ENCODE measurements around the gene FAM89A. TPM values are rescaled to one million over a fixed set of nuclear protein-coding genes. Genes with fewer than 3 reads are reported as not detected.

FAM89A gene
- total RNA-seq, 1 donor from 2014 or later = 14.1 TPM

- Histone ChIP-seq H3K9me3 (ENCODE audit: control insufficient read depth in 3 of 3, low read length in 3 of 3) (no peaks in the 10 kb centered on the region), H3K4me1 (ENCODE audit: control insufficient read depth in 3 of 3, insufficient read depth in 3 of 3, low read length in 3 of 3) (peaks cover 4 to 18% (median 15%) of the 10 kb centered on the region in 3 donors), H3K36me3 (ENCODE audit: control insufficient read depth in 3 of 3, insufficient read depth in 3 of 3, low read length in 3 of 3) (peaks cover 2 to 8% (median 5%) of the 10 kb centered on the region in 3 donors), H3K4me3 (ENCODE audit: low read length in 3 of 3) (no peak overlapping the region), H3K27me3 (ENCODE audit: control insufficient read depth in 3 of 3, insufficient read depth in 3 of 3, low read length in 3 of 3) (no peaks in the 10 kb centered on the region), H3K9ac (ENCODE audit: low read depth in 1 of 3, low read length in 3 of 3) (no peak overlapping the region), H3K27ac (ENCODE audit: low read depth, low read length) (no peak overlapping the region)
Measured at GRCh38 chr1:230976360-230976759, 63.7 kb downstream of the FAM89A start.

GRCh38 chr1:230975636-230976035, 64.4 kb downstream of the FAM89A start:
- Histone ChIP-seq H3K4me1 (ENCODE audit: control insufficient read depth in 3 of 3, insufficient read depth in 3 of 3, low read length in 3 of 3) (peaks cover 4 to 18% (median 15%) of the 10 kb centered on the region in 3 donors), H3K9ac (ENCODE audit: low read depth in 1 of 3, low read length in 3 of 3) (no peak overlapping the region), H3K9me3 (ENCODE audit: control insufficient read depth in 3 of 3, low read length in 3 of 3) (no peaks in the 10 kb centered on the region), H3K27me3 (ENCODE audit: control insufficient read depth in 3 of 3, insufficient read depth in 3 of 3, low read length in 3 of 3) (no peaks in the 10 kb centered on the region), H3K27ac (ENCODE audit: low read depth, low read length) (no peak overlapping the region), H3K4me3 (ENCODE audit: low read length in 3 of 3) (no peak overlapping the region), H3K36me3 (ENCODE audit: control insufficient read depth in 3 of 3, insufficient read depth in 3 of 3, low read length in 3 of 3) (peaks cover 2 to 7% (median 5%) of the 10 kb centered on the region in 3 donors)

- no peak overlapping the region for H3K9ac ChIP-seq (ENCODE audit: low read depth in 1 of 3, low read length in 3 of 3)
- H3K4me1 ChIP-seq (ENCODE audit: control insufficient read depth in 3 of 3, insufficient read depth in 3 of 3, low read length in 3 of 3) = peaks cover 4 to 10% (median 9%) of the 10 kb centered on the region in 3 donors
- H3K27me3 ChIP-seq (ENCODE audit: control insufficient read depth in 3 of 3, insufficient read depth in 3 of 3, low read length in 3 of 3) = no peaks in the 10 kb centered on the region
- no peak overlapping the region for H3K4me3 ChIP-seq (ENCODE audit: low read length in 3 of 3)
- H3K9me3 ChIP-seq (ENCODE audit: control insufficient read depth in 3 of 3, low read length in 3 of 3) = no peaks in the 10 kb centered on the region
- peaks cover 2 to 8% (median 5%) of the 10 kb centered on the region in 3 donors for H3K36me3 ChIP-seq (ENCODE audit: control insufficient read depth in 3 of 3, insufficient read depth in 3 of 3, low read length in 3 of 3)
- H3K27ac ChIP-seq (ENCODE audit: low read depth, low read length) = no peak overlapping the region
Measured at GRCh38 chr1:230972855-230973271, 67.2 kb downstream of the FAM89A start.

- Histone ChIP-seq H3K9me3 (ENCODE audit: control insufficient read depth in 3 of 3, low read length in 3 of 3) (no peaks in the 10 kb centered on the region), H3K27me3 (ENCODE audit: control insufficient read depth in 3 of 3, insufficient read depth in 3 of 3, low read length in 3 of 3) (no peaks in the 10 kb centered on the region), H3K27ac (ENCODE audit: low read depth, low read length) (no peak overlapping the region), H3K4me1 (ENCODE audit: control insufficient read depth in 3 of 3, insufficient read depth in 3 of 3, low read length in 3 of 3) (peaks cover 0 to under 1% (median 0%) of the 10 kb centered on the region in 3 donors), H3K4me3 (ENCODE audit: low read length in 3 of 3) (no peak overlapping the region), H3K36me3 (ENCODE audit: control insufficient read depth in 3 of 3, insufficient read depth in 3 of 3, low read length in 3 of 3) (peaks cover 2 to 8% (median 5%) of the 10 kb centered on the region in 3 donors), H3K9ac (ENCODE audit: low read depth in 1 of 3, low read length in 3 of 3) (no peak overlapping the region)
Measured at GRCh38 chr1:230971771-230972170, 68.3 kb downstream of the FAM89A start.

GRCh38 chr1:230970432-230970831, 69.6 kb downstream of the FAM89A start:
- Histone ChIP-seq H3K4me1 (ENCODE audit: control insufficient read depth in 3 of 3, insufficient read depth in 3 of 3, low read length in 3 of 3) (no peaks in the 10 kb centered on the region), H3K4me3 (ENCODE audit: low read length in 3 of 3) (no peak overlapping the region), H3K9me3 (ENCODE audit: control insufficient read depth in 3 of 3, low read length in 3 of 3) (no peaks in the 10 kb centered on the region), H3K36me3 (ENCODE audit: control insufficient read depth in 3 of 3, insufficient read depth in 3 of 3, low read length in 3 of 3) (peaks cover 0 to 3% (median 0%) of the 10 kb centered on the region in 3 donors), H3K27me3 (ENCODE audit: control insufficient read depth in 3 of 3, insufficient read depth in 3 of 3, low read length in 3 of 3) (no peaks in the 10 kb centered on the region), H3K27ac (ENCODE audit: low read depth, low read length) (no peak overlapping the region), H3K9ac (ENCODE audit: low read depth in 1 of 3, low read length in 3 of 3) (no peak overlapping the region)

Other genes starting within 250 kb of the FAM89A start
- gene C1orf198, start 171.7 kb downstream of the FAM89A start, total RNA-seq = 32.9 TPM
- gene TTC13, start 61.4 kb downstream of the FAM89A start, total RNA-seq = 20.4 TPM
- gene ARV1, start 61.2 kb downstream of the FAM89A start, total RNA-seq = 10.4 TPM
- under 0.01 TPM for gene TRIM67, start 121.8 kb upstream of the FAM89A start, total RNA-seq
- 58.5 TPM for gene GNPAT, start 201.0 kb upstream of the FAM89A start, total RNA-seq